BJ (cell line): ENCODE results near the gene LMX1B. TPM values are rescaled to one million over a fixed set of nuclear protein-coding genes. Genes with fewer than 3 reads are reported as not detected.

Experiments used
- CTCF ChIA-PET: fragments of 350-600 bp; formaldehyde crosslinking; extraction: SDS; loops from one replicate; lab custom pipeline; 2021; ENCODE audit warnings: antibody characterized with exemption, inconsistent platforms; lab: Yijun Ruan, JAX
- POLR2A ChIA-PET: fragments of 300-600 bp; sonication (Branson Sonifier 250); formaldehyde crosslinking; extraction: SDS; loops from one replicate; lab custom pipeline; 2021; ENCODE audit warnings: antibody characterized with exemption; lab: Charles Lee
- DNase-seq: peaks from one replicate; pipeline ENCODE4 v3.0.0-alpha.2; 2011; ENCODE audit warnings: low read depth
- H3K27me3 ChIP-seq: 2 replicates; pipeline ENCODE4 v1.6.0; 2011; ENCODE audit warnings: low read length; ENCODE audit not compliant: control insufficient read depth, insufficient read depth
- H3K36me3 ChIP-seq: 2 replicates; pipeline ENCODE4 v1.5.1; 2011; ENCODE audit warnings: low read length; ENCODE audit not compliant: control insufficient read depth, insufficient read depth
- H3K4me3 ChIP-seq: 2 replicates; pipeline ENCODE4 v1.5.1; 2011; ENCODE audit warnings: low read depth, mild to moderate bottlenecking, control low read depth, low read length
- CTCF ChIP-seq: IDR thresholded peaks from 2 replicates; pipeline ENCODE4 v1.5.1; 2011; ENCODE audit warnings: low read depth, mild to moderate bottlenecking, control low read depth, inconsistent platforms, low read length, moderate library complexity; ENCODE audit not compliant: insufficient read depth
- polyA plus RNA-seq: library from polyadenylated mRNA; depleted of rRNA; stranded (reverse); fragments of >200 nt; gene quantifications from 2 replicates; pipeline ENCODE4 v1.2.3, GENCODE V29; 2011; rRNA removed

The LMX1B gene
- polyA plus RNA-seq, 1 experiment: not detected

GRCh38 chr9:126745574-126746411 lies 132.1 kb downstream of the LMX1B start:
- H3K4me3 ChIP-seq: no peak overlapping the region
- TF ChIP-seq CTCF: no peak
- H3K27me3 ChIP-seq: peaks cover 10% of the 10 kb centered on the region
- ChIA-PET CTCF (no interaction called here), POLR2A (no interaction called here)
- DNase-seq: no peak
- no peaks in the 10 kb centered on the region for H3K36me3 ChIP-seq

Other genes with a start within 250 kb of the LMX1B start
- gene ZBTB43, start 191.1 kb downstream of the LMX1B start, polyA plus RNA-seq: 4.6 and 9.6 TPM in 2 replicates
- 4.2 and 5.5 TPM in 2 replicates for gene ZBTB34, start 246.7 kb downstream of the LMX1B start, polyA plus RNA-seq